Posterior vena cava (tissue), 2 donors: Measurements from ENCODE around the gene BTAF1. TPM values are rescaled to one million over a fixed set of nuclear protein-coding genes. Genes with fewer than 3 reads are reported as not detected.

Experiments used
- DNase-seq: peaks from one replicate; pipeline ENCODE4 v3.0.0-alpha.2; 2020; ENCODE audit warnings: low spot score
- intact Hi-C, 2 donors: fragments of 100-400 bp; cut with DNase I; formaldehyde crosslinking; loops; one replicate each; pipeline versions ENCODE4 v1.14.1 to v1.14.2; 2022 to 2023
- total RNA-seq, 2 donors: library from RNA; stranded (reverse); fragmentation: NEBNext Ultra II Directional; extraction: Animal tissue kit (Norgen Biotek cat#: 25700); gene quantifications; one replicate each; pipeline ENCODE4 v1.2.1, GENCODE V29; 2021
- donor health status: DM: yes; HTN: yes; CAD: no.
- donor health status: DM: yes; HTN: yes; CAD: no.

The BTAF1 gene
- total RNA-seq, 2 donors from 2014 or later, result 29.4 to 31.1 TPM

DNA sequence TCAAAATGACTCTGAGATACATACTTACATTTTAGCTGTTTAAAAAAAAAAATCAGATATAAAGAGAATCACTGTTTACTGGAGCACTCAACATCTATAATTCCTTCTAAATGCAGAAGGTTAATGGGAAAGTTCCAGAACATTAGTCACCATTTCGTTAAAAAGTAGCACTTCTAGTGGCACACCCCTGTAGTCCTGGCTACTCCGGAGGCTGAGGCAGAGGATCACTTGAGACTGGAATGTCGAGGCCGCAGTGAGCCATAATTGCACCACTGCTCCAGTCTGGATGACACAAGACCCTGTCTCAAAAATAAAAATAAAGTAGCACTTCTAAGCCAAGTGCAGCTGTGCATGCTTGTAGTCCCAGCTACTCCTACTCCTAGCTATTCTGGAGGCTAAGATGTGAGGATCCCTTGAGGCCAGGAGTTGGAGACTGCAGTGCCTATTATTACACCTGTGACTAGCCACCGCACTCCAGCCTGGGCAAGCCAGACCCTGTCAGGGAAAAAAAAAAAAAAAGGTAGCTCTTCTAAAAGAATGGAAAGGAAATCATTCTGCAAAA lies 16.5 kb upstream of the BTAF1 start:
- intact Hi-C loops, result no loop called here
- DNase-seq, result no peak

DNA sequence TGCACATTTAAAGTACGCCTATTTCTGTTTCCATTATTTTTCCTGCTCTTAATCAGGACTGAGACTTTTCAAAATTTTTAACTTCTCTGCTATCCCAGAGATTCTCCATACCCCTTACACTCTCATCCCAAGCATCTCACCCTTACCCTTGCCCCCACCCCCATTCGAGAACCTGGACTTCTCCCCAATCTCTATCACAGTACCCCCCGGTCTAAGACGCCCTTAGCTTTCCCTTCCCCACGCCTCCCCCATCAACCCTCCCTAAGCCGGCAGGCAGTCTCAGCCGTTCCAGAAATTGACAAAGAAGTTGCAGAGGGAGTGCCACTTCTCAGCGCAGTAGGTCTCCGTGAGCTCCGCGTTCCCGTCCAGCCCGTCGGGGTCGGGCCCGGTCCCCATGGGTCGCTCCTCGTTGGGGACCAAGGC lies 15.6 kb upstream of the BTAF1 start:
- intact Hi-C loops, result no loop called here
- DNase-seq, result no peak

DNA sequence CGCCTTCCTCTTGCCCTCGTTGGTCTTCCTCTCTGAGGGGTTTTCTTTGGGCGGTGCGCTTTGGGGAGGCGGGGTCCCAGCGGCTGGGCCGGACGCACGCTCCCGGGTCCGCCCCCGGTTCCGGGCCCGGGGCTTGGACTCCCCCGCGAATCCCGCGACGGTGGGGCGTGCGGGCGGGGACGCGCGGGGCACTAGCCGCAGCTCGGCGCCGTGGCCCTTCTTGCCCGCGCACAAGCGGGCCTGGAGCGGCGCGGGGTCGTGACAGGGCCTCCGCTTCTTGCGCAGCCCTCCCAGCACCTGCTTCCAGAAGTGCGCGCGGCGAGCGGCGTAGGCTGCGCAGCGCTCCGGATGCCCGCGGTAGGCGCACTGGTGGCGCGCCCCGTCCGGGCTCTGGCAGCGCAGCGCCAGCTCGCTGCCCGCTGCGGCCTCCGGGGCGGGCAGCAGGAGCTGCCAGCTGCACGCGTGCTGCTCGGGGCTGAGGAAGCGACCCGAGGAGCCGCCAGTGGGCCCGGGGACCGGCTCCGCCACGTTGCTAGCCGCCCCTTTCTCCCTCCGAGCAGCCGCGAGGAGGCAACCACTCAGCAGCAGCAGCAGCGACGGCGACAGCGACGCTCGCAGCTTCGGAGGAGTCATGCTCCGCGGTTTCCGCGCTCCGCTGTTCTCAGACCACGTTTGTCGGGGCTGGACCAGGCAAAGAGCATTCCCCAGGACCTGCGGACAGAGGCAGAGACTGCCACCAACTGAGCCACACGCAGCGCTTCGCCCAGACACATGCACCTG lies 15.0 kb upstream of the BTAF1 start:
- intact Hi-C loops, result no loop called here
- DNase-seq, result peak; percentile 95

DNA sequence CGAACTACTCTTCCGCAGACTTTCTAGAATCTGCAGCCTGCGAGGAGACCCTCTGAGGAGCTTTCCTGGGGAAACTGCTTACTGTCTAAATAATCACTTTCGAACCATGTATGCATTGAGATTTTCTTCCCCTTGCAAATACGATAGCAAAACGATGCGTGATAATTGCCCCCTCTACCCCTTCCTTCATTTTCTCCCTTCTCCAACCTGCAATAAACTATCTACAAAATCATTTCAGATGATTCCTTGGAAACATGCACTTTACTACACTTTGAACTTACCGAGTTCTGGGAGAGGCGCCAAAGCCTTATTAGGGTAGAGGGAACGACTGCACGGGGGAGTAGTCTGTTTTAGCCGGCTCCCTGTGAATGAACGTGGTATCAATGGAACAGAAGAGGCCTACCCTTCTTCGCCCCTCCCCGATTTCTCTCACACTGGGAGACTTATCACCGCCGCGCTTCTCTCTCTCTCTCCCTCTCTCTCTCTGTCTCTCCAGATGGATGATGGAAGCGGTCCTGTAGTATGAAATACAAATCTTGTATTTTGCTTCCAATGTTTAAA lies 14.4 kb upstream of the BTAF1 start, which contains the start of gene FGFBP3:
FGFBP3 (minus strand) TSS at position 370 of the 561 bp plus-strand sequence. CDS start 517 bp downstream, outside the sequence.
- no peak for DNase-seq
- intact Hi-C loops, result no loop called here

DNA sequence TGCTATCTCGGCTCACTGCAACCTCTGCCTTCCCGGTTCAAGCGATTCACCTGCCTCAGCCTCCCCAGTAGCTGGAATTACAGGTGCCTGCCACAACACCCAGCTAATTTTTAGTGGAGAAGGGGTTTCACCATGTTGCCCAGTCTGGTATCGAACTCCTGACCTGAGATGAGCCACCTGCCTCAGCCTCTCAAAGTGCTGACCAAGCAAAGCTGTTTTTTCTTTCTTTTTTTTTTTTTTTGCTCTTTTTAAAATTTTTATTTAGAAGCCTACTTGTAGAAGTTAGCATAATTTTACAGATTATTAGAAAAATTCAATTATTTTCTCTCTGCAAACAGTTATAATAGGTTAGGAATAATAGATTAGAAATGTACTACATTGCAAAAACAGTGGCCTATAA lies 13.1 kb upstream of the BTAF1 start:
- DNase-seq, result no peak

DNA sequence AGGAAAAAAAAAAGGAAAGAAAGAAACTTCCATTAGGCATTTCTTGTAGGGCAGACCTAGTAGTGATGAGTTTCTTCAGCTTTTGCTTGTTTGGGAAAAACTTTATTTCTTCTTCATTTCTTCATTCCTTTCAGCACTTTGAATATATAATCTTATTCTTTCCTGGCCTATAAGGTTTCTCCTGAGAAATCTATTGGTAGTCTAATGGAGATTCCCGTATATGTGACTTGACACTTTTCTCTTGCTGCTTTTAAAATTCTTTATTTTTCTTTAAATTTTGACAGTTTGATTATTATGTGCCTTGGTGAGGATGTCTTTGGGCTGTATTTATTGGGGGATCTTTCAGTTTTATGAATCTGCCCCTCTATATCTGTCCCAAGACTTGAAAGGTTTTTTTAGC lies 3.9 kb upstream of the BTAF1 start:
- no peak for DNase-seq
- intact Hi-C loops, result no loop called here

More for the DNA sequence above, 13.1 kb upstream of the BTAF1 start:
- intact Hi-C loops, result no loop called here

DNA sequence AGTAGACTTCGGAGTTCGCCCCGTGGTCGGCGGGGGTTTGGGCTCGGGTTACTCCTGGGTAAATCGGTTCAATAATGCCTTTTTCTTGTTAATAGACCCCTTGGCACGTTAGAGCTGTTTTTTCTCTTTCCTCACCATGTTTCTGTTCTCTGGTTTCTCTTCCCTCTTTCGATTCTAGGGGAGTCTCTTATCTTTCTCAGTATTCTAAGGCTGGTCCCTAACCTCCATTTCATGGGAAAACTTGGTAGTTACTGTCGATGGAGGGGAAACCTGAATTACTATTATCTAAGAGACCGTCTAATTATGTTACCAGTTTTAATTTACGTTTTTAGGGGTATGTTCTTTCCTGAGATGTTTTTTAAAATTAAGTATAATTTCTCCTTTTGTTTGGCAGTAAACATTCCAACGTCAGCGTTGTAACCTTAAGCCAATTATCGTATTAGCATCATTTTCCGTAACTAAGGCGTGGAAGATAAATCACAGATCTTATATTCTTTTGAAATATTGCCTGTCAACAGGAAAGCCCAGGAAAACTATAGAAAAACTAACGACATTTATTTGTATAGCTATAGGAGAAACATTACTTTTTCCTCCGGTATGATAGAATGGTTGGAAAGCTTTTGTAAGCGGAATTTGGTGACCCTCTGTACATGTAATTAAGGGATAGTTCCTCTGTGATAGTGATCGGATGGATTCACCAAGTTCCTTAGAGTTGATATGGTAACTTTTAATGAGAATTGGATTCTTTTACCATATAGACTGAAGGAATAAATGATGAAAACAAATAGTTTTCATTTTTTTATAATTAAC lies 847 bp downstream of the BTAF1 start:
- no peak for DNase-seq
- intact Hi-C loops, result no loop called here

DNA sequence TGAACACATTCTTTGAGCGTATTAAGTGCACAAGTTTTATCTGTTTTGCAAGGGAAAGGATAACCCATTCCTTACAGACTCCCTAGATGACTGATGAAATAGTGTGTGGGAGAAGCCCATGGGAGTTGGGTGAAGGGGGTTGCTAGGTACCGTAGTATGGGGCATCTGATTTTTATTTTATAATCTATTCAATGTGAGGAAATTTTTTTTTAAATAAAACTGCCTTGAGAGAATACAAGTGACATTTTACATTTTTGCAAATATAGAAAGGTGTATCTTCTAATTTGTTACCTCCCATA lies 1.4 kb downstream of the BTAF1 start:
- intact Hi-C loops, result no loop called here

DNA sequence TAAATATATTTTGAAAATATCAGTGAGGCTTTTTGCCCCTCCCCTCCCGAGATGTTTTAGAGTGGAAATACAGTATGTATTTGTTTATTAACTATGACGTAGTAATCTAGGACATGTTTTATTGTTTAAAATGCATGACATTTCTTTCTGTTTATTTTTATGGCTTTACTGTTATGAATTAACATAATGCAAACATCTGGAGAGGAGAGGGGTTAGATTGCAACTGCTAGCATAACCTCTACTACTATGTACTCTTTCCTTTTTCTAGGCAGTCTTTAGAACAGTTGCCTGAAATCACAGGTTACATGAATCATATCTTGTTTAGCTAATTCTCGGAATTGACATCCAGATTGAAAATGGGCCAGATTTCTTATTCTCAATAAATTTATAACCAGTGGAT lies 7.4 kb downstream of the BTAF1 start:
- no peak for DNase-seq
- intact Hi-C loops, result no loop called here

More for the DNA sequence above, 1.4 kb downstream of the BTAF1 start:
- no peak for DNase-seq

DNA sequence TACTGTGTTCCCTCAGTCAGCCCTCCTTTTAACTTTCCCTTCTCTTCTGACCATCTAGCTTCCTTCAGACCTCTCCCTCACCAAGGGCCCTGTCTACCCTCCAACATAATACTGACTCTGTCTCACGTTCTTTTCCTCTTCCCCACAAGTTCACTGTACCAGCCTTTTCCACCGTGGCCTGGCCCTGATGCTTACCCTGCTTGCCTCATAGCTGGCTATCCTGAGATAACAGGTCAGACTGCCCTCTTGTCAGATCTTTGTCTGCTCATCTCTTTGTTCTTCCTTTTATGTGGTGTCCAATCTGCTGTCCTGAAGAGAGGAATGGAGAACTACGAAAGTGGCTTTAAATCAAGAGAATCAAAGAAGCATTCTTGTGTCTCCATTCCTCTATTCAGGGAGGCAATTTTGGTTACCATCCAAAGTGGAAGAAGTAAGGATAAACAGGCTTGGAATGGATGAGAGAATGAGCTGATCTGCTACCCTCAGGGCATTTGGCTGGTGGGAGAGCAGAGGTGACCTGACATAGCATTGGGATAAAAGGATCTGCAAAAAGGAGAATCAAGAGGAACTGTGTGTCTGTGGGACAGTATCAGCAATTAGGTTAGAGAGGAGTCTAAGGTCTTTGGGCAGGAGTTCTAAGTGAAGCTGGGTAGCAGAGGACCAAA lies 8.1 kb downstream of the BTAF1 start:
- DNase-seq, result no peak
- intact Hi-C loops, result no loop called here

DNA sequence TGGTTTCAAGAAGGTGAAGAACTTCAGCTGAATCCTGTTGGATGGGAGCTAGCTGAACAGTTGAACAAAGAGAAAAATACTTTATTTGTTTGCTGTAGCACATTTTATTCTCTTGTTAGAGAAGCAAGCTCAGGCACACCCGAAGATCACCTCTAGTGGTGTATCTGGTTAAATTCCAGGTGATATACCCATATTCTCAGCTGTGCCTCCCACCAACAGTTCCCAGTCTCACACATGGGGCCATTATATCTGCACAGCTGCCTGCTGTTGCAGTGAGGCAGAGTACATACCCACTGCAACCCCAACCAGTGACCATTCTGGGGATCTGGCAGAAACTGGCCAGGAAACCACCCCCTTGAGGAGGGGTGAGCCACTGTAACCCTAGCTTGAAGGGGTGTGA lies 9.2 kb downstream of the BTAF1 start:
- DNase-seq, result no peak
- intact Hi-C loops, result no loop called here

DNA sequence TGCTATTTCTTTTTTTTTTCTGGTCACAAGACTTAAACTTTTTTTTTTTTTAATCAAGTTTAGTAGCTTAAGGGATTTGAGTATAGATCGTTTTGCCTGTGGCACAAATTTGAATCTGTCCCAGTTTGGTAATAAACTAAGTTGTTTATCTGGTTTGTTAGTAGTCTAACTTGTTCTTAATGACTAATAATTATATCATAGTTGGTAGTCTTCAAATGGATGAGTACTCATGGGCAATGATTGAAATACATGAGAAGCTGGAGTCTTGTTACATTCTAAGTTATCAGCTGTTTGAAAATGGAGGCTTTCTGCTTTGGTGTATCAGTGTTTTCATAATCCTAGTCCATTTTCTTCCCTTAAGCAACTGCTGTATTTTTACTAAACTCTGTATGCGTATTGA lies 12.3 kb downstream of the BTAF1 start:
- DNase-seq, result no peak
- intact Hi-C loops, result no loop called here

DNA sequence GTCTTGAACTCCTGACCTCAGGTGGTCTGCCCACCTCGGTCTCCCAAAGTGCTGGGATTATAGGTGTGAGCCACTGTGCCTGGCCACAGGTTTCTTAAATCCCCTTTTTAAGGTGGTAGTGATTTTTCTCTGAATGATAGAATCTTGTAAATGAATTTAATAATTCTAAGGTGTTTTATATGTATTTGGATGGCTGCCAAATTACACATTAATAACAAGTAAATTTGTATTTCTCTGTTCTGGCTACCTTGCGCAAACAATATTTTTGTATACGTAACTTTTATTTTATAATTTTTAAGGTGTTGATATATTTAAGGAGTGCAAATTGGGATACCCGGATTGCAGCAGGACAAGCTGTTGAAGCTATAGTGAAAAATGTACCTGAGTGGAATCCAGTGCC lies 16.1 kb downstream of the BTAF1 start:
- intact Hi-C loops, result no loop called here

DNA sequence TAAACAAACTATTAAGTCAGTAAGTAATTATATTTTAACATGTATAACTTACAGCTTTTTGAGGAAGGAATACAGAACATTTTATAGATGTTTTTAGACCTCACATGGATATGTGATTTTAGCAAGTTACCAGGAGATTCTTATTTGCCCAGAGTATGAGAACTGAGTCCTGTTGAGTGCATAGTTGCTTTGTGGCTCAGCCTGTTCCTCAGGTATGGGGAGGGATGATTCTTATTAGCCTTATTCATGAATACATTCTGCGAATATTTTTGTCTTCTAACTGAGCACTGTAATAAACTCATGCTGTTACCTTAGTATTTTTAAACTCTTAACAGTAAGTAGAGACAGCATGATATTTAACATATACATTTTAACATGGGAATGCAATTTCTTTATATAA lies 17.9 kb downstream of the BTAF1 start:
- DNase-seq, result no peak
- intact Hi-C loops, result no loop called here

More for the DNA sequence above, 16.1 kb downstream of the BTAF1 start:
- no peak for DNase-seq

DNA sequence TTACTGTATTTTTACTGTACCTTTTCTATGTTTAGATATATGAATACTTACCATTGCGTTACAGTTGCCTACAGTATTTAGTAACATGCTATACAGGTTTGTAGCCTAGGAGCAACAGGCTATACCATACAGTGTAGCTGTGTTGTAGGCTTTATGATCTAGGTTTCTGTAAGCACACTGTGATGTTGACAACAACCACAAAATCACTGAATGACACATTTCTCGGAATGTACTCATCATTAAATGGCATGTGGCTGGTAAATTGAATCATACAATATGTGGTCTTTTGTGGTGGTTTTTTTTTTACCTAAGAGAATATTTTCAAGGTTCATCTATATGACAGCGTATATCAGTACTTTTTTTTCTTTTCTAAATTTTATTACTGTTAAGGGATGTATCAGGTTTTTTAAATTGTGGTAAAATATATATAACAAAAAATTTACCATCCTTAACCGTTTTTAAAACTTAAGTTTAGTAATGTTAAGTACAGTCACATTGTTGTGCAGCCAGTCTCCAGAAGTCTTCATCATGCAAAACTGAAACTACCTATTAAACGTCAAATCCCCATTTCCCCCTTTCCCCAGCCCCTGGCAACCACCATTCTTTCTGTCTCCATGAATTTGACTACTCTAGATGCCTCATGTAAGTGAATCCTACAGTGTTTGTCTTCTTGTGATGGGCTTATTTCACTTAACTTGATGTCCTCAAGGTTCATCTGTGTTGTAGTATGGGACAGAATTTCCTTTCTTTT lies 21.5 kb downstream of the BTAF1 start:
- intact Hi-C loops, result no loop called here
- no peak for DNase-seq

DNA sequence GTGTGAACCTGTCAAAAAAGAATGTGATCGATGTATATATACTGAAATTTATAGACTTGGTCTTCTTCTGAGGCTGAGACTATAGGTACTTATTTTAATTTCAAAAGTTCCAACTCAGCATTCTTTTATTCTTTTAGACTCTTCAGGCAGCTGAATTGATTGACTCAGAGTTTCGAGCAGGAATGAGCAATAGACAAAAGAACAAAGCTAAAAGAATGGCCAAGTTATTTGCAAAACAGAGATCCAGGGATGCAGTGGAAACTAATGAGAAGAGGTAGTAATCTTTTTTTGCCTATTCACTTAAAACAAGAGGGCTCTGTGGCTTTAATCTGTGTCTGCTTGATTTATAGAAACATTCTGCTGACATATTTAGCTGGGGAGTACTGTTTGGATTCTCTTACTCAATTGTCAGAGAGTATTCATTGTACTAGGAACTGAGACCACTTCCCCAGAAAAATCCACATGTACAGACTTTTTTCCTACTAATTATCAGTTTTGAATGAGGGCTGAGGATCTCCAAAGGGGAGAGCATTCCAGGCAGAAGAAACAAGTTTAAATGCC lies 30.1 kb downstream of the BTAF1 start:
- DNase-seq, result no peak

DNA sequence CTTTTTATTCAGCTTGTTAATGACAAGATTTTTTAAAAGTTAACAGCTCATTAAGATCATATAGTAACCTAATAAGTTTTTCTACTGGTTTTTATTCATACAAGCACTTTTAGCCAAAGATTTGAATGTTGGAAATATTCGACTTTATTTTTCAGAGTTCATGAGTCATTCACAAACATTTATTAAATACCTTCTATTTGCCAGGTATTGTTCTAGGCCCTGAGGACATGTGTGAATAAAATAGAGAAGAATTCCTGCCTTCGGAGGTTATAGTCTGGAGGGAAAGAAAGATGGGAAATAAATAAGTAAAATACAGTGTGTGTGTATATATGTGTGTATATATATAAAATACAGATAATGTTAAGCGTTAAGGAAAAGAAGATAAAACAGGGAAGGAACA lies 31.5 kb downstream of the BTAF1 start:
- intact Hi-C loops, result no loop called here
- DNase-seq, result no peak

More for the DNA sequence above, 30.1 kb downstream of the BTAF1 start:
- intact Hi-C loops, result no loop called here

DNA sequence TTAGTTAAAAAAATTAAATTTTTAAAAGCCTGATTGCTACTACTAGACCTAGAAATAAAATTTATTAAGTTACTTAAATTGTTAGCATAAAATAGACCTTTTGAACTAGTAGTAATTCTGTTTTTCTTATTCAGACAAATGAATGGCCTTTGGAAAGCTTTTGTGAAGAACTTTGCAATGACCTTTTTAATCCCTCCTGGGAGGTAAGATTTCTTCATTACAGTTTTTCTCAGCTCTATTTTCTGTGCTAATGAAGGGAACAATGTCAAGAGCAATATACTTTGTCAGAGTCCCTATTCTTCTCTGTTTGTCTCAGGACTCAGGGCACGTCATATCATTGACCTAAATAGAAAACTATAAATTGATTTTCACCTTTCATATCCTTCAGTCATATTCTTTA lies 33.5 kb downstream of the BTAF1 start:
- intact Hi-C loops, result no loop called here

DNA sequence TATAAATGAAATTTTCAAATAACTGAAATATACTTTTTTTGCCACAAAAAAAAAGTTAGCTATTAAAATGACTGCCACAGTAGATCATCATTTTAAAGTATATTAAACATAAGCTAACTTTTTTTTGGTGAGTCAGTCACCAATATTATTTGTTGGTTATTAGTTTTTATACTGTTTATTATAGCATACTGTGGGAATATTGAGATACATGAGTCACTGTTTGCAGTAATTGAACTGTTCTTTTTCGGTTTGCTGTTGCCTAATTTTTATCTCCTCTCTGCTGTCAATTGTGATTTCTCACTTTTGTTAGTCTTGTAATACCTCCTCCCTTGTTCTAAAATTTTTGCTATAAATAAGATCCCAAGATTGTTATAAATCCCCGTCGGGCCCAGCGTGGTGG lies 45.7 kb downstream of the BTAF1 start:
- DNase-seq, result no peak
- intact Hi-C loops, result no loop called here

More for the DNA sequence above, 33.5 kb downstream of the BTAF1 start:
- no peak for DNase-seq
